ENCODE results near the gene RAPGEF4. TPM values are rescaled to one million over a fixed set of nuclear protein-coding genes. Genes with fewer than 3 reads are reported as not detected.

The RAPGEF4 gene
- total RNA-seq, 1 donor from 2014 or later, result 1.7 TPM

DNA sequence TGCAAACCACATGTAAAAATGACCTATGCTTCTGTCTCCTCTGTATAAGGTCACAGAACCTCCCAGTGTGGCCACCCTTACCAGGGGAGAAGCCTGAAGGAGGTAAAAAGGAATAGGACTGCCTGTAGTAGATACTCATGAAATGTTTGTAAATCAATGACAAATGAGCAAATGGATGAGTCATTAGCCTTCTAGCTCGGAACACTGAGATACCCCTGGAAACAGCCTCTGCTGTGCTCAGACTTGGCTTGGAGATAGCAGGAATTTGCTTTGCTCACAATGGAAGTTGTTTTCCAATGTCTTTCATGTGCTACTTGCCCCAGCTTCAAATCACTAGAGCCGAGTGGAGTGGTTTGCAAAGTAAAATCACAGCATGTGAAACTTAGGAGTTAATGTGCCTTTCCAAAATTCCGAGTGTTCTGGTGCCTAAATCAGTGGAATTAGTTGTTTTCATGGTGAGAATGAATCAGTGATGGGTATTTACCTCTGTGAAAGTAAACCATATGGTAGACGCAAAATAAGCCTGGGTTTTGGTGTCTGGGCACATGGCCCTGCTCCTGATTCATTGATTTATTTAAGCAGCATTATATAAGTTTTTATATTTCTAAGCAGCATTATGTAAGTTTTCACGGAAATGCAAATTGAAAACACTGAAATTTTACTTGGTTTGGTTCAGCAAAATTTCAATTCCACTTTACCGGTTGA is 186.0 kb downstream of the RAPGEF4 start:
- Mint-ChIP-seq H3K4me1 (no peaks in the 10 kb centered on the region), H3K9me3 (peaks cover 2% of the 10 kb centered on the region), H3K27ac (ENCODE audit: unreplicated experiment) (no peak overlapping the region), H3K36me3 (ENCODE audit: low read depth) (no peaks in the 10 kb centered on the region), H3K4me3 (no peak overlapping the region), H3K27me3 (ENCODE audit: low read depth) (no peaks in the 10 kb centered on the region)
- TF ChIP-seq, protein P1, sequence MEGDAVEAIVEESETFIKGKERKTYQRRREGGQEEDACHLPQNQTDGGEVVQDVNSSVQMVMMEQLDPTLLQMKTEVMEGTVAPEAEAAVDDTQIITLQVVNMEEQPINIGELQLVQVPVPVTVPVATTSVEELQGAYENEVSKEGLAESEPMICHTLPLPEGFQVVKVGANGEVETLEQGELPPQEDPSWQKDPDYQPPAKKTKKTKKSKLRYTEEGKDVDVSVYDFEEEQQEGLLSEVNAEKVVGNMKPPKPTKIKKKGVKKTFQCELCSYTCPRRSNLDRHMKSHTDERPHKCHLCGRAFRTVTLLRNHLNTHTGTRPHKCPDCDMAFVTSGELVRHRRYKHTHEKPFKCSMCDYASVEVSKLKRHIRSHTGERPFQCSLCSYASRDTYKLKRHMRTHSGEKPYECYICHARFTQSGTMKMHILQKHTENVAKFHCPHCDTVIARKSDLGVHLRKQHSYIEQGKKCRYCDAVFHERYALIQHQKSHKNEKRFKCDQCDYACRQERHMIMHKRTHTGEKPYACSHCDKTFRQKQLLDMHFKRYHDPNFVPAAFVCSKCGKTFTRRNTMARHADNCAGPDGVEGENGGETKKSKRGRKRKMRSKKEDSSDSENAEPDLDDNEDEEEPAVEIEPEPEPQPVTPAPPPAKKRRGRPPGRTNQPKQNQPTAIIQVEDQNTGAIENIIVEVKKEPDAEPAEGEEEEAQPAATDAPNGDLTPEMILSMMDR (conservative IDR thresholded peaks at IDR 0.05), result no peak
- DNase-seq (ENCODE audit: low read depth, low spot score), result no peak

DNA sequence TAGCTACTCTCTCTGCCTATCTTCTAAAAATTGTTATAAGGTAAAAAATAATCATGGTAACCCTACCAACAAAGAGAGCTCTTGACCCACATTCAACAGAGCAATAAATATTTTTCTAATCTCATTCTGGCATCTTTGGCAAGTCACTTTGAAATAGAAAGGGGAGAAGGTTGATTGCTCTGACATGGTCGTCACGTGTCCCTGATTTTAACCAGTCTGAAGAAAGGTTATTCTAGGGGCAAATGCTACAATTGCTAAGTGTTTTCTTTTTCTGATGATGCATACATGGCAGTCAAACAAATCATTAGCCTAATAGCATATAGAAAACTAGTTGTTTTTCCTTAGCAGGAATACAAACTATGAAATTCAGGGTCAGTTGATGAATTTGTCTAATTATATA is 186.7 kb downstream of the RAPGEF4 start:
- TF ChIP-seq, protein P1 (conservative IDR thresholded peaks at IDR 0.05), result no peak
- H3K27me3 Mint-ChIP-seq (ENCODE audit: low read depth), result no peaks in the 10 kb centered on the region
- no peak for DNase-seq (ENCODE audit: low read depth, low spot score)
- H3K36me3 Mint-ChIP-seq (ENCODE audit: low read depth), result no peaks in the 10 kb centered on the region
- peaks cover 2% of the 10 kb centered on the region for H3K9me3 Mint-ChIP-seq
- no peak overlapping the region for H3K4me3 Mint-ChIP-seq
- no peak overlapping the region for H3K27ac Mint-ChIP-seq (ENCODE audit: unreplicated experiment)
- no peaks in the 10 kb centered on the region for H3K4me1 Mint-ChIP-seq

DNA sequence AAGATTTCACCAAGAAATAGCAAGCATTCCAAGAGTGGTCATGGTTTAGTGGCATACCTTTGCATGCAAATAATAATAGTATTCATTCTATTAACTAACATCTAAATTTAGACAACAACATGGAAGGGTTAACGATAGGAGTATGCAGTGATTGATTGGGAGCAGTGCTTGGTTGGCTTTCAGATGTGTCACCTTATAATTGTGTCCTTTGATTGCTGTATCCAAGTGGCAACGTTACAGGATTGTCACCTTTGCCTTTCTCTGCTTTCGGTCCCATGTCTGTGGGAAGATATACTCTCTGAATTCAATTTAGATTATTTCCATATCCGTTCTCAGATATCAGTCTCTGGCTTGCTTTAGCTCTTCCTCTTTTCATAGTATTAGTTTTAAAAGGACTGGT is 187.2 kb downstream of the RAPGEF4 start:
- Mint-ChIP-seq H3K9me3 (peaks cover 2% of the 10 kb centered on the region), H3K4me1 (no peaks in the 10 kb centered on the region), H3K27me3 (ENCODE audit: low read depth) (no peaks in the 10 kb centered on the region), H3K36me3 (ENCODE audit: low read depth) (no peaks in the 10 kb centered on the region), H3K4me3 (no peak overlapping the region), H3K27ac (ENCODE audit: unreplicated experiment) (no peak overlapping the region)
- TF ChIP-seq, protein P1 (conservative IDR thresholded peaks at IDR 0.05), result no peak
- DNase-seq (ENCODE audit: low read depth, low spot score), result no peak

DNA sequence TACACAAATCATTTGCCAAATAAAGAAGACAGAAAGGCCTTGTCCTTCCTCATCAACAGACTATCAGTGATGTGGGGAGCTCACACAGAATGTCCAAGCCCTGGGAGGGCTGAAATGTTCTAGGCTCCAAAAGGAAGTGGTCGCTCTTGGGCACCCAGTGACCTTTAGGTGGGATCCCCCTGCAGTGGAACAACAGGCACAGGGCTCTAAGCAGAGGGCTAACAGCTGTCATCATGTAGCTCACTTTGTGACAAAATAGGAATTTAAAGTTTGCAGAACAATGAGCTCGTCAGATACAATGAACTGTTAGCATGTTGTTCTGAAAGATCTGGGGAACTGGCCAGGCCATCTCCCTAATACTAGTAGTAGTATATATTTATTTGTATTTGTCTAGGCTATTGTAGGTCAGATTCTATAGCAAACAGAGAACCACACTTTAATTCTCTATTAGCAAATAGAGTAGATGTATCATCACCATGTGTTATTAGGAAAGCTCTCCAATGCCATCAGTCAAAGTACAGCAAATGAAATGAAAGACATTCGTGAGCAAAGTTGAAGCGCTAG is 188.5 kb downstream of the RAPGEF4 start:
- peaks cover 2% of the 10 kb centered on the region for H3K9me3 Mint-ChIP-seq
- TF ChIP-seq, protein P1 (conservative IDR thresholded peaks at IDR 0.05), result no peak
- H3K27me3 Mint-ChIP-seq (ENCODE audit: low read depth), result no peaks in the 10 kb centered on the region
- no peaks in the 10 kb centered on the region for H3K4me1 Mint-ChIP-seq
- no peak for DNase-seq (ENCODE audit: low read depth, low spot score)
- H3K27ac Mint-ChIP-seq (ENCODE audit: unreplicated experiment), result no peak overlapping the region
- H3K4me3 Mint-ChIP-seq, result no peak overlapping the region
- H3K36me3 Mint-ChIP-seq (ENCODE audit: low read depth), result no peaks in the 10 kb centered on the region

DNA sequence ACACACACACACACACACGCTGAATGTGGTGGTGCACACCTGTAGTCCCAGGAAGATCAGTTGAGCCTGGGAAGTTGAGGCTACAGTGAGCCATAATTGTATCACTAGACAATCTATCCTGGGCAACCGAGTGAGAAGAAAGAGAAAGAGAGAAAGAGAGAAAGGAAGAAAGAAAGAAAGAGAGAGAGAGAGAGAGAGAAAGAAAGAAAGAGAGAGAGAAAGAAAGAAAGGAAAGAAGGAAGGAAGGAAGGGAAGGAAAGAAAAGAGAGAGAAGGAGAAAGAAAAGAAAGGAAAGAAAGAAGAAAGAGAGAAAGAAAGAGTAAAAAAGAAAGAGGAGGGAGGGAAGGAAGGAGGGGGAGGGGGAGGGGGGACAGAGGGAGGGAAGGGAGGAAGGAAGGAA is 190.0 kb downstream of the RAPGEF4 start:
- Mint-ChIP-seq H3K9me3 (peaks cover 2% of the 10 kb centered on the region), H3K4me3 (no peak overlapping the region), H3K36me3 (ENCODE audit: low read depth) (no peaks in the 10 kb centered on the region), H3K4me1 (peaks cover 11% of the 10 kb centered on the region), H3K27ac (ENCODE audit: unreplicated experiment) (no peak overlapping the region), H3K27me3 (ENCODE audit: low read depth) (no peaks in the 10 kb centered on the region)
- TF ChIP-seq, protein P1 (conservative IDR thresholded peaks at IDR 0.05), result no peak
- DNase-seq (ENCODE audit: low read depth, low spot score), result no peak
